ENCODE measurements around the gene AURKB. TPM values are rescaled to one million over a fixed set of nuclear protein-coding genes. Genes with fewer than 3 reads are reported as not detected.

The AURKB gene
- total and polyA plus RNA-seq, 2 of the 4 experiments (the other 2 are of a cell fraction), result 45.9 to 62.0 TPM

- no TSS peak for BruUV-seq (replicated peaks)
Observed at GRCh38 chr17:8166731-8167130, 43.6 kb downstream of the AURKB start.

More at GRCh38 chr17:8166731-8167130, 43.6 kb downstream of the AURKB start:
- DNase-seq (no peak), ATAC-seq (ENCODE audit: low read depth) (no peak)
- Histone ChIP-seq H3K79me1 (ENCODE audit: low read depth in 1 of 2, low read length in 2 of 2) (peaks cover 10 to 14% of the 10 kb centered on the region in 2 experiments), H3K14ac (replicated peaks; ENCODE audit: low read depth, low read length) (no peak overlapping the region), H2BK20ac (ENCODE audit: low read depth, low read length) (no peak overlapping the region), H2BK120ac (ENCODE audit: low read depth, low read length) (no peak overlapping the region), H4K91ac (ENCODE audit: insufficient read depth, low read depth, low read length) (no peak overlapping the region), H2AK5ac (ENCODE audit: low read depth, low read length) (no peak overlapping the region; the same call in 1 of the 2 replicates), H4K8ac (ENCODE audit: low read depth in 2 of 2, low read length in 2 of 2) (no peak overlapping the region), H3K9ac (ENCODE audit: low read depth, low read length) (no peak overlapping the region), H3K4me3 (ENCODE audit: insufficient read depth, low read depth, low read length) (no peak overlapping the region), H3K4ac (ENCODE audit: low read depth, low read length) (no peak overlapping the region), H4K20me1 (ENCODE audit: insufficient read depth, low read length) (peaks cover 4% of the 10 kb centered on the region), H3K9me3 (ENCODE audit: control insufficient read depth, insufficient read depth, low read length) (no peaks in the 10 kb centered on the region), H3K27me3 (ENCODE audit: control insufficient read depth, insufficient read depth, low read length) (no peaks in the 10 kb centered on the region), H2BK5ac (ENCODE audit: low read depth, low read length, poor library complexity, severe bottlenecking) (no peak overlapping the region), H3K27ac (ENCODE audit: insufficient read depth, low read length) (no peak overlapping the region), H3K9me1 (ENCODE audit: insufficient read depth, low read length) (peaks cover 5% of the 10 kb centered on the region), H3K56ac (ENCODE audit: extremely low read depth, insufficient read depth, low read length) (no peak overlapping the region), H3K4me1 (ENCODE audit: control insufficient read depth, insufficient read depth, low read length) (peaks cover 19% of the 10 kb centered on the region), H3K23ac (ENCODE audit: low read depth, low read length) (no peak overlapping the region), H2AFZ (replicated peaks; ENCODE audit: low read length, poor library complexity) (no peak overlapping the region), H3K18ac (ENCODE audit: low read depth, low read length) (no peak overlapping the region), H3K4me2 (ENCODE audit: low read depth, low read length) (no peak overlapping the region), H4K5ac (ENCODE audit: low read depth, low read length) (no peak overlapping the region), H2AK9ac (replicated peaks; ENCODE audit: low read depth, low read length, poor library complexity) (no peak overlapping the region), H3K36me3 (ENCODE audit: control insufficient read depth, insufficient read depth, low read length) (no peaks in the 10 kb centered on the region), H2BK15ac (ENCODE audit: low read depth, low read length) (no peak overlapping the region)
- CTCF ChIA-PET, result no interaction called here
- dilution Hi-C loops (cut with HindIII; ENCODE audit: low sequenced_read_pairs, unreplicated experiment), result no loop called here
- POLR2A ChIA-PET (ENCODE audit: unreplicated experiment), result no interaction called here
- 83% methylated on average over 3 of the region's 6 CpGs; no CpG with 5 or more reads in 1 of the 2 experiments for WGBS, 2 experiments (ENCODE audit: extremely low coverage in 2 of 2, insufficient read length in 1 of 2)
- in situ Hi-C loops (cut with MboI; ENCODE audit: low sequenced_read_pairs), result loop anchor here (25.0 kb wide), 1 partner anchor 929 kb away; the partner anchor contains the start of genes DVL2, GABARAP and PHF23
- TF ChIP-seq CHD1 (IDR thresholded peaks at IDR 0.05; ENCODE audit: low read depth, low read length), result no peak
- TF ChIP-seq MAZ (IDR thresholded peaks at IDR 0.05; ENCODE audit: borderline replicate concordance, low read depth, low read length), result no peak
- no peak for TF ChIP-seq NFE2L2 (IDR thresholded peaks at IDR 0.05; ENCODE audit: low read depth, low read length)
- no peak for TF ChIP-seq MXI1 (IDR thresholded peaks at IDR 0.05; ENCODE audit: borderline replicate concordance, low read depth, low read length)
- no peak for TF ChIP-seq MAFK (IDR thresholded peaks at IDR 0.05; ENCODE audit: low read depth, low read length)
- TF ChIP-seq RAD21 (IDR thresholded peaks at IDR 0.05; ENCODE audit: low read length), result no peak
- TF ChIP-seq RCOR1 (IDR thresholded peaks at IDR 0.05; ENCODE audit: insufficient replicate concordance, low read length), result no peak
- no peak for TF ChIP-seq USF2 (IDR thresholded peaks at IDR 0.05; ENCODE audit: low read depth, low read length)
- TF ChIP-seq SMC3 (IDR thresholded peaks at IDR 0.05; ENCODE audit: low read depth, low read length), result no peak
- no peak for TF ChIP-seq FOS (IDR thresholded peaks at IDR 0.05; ENCODE audit: low read depth, low read length)
- intact Hi-C loops (cut with micrococcal nuclease), result no loop called here
